NCI-H2171 treated with DMSO at 0.1 percent for 48 hours (cell line): ENCODE measurements around the gene LMOD2.

Experiments
- DNase-seq: peaks from one replicate; lab custom pipeline; 2025; lab: John Stamatoyannopoulos, UW

The LMOD2 gene

DNA sequence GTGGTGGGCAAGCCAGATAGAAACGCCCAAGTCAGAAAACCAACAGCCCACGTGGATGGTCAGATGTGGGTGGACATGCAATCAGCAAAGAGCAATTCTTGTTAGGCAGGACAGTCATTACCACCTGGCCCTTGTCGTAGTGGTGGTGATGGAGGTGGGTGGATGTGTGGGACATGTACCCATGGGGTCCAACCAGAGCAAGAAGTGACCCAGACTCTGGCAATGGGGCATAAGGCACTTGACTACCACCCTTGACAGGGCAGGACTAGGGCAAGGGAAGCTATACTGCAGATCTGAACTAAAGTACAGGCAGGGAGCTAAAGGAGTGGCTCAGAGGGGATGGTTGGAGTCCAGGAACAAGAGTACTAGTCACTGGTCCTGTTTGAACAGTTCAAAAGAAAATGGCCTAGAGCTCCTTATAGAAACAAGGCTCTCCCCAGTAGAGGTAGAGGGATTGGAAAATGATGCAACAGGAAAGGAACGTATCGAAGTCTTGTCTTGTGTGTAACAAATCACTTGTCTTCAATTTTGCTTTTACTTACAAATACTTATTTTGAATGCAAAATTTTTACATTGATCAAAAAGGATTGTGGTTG lies 17.6 kb downstream of the LMOD2 start:
- no peak for DNase-seq

DNA sequence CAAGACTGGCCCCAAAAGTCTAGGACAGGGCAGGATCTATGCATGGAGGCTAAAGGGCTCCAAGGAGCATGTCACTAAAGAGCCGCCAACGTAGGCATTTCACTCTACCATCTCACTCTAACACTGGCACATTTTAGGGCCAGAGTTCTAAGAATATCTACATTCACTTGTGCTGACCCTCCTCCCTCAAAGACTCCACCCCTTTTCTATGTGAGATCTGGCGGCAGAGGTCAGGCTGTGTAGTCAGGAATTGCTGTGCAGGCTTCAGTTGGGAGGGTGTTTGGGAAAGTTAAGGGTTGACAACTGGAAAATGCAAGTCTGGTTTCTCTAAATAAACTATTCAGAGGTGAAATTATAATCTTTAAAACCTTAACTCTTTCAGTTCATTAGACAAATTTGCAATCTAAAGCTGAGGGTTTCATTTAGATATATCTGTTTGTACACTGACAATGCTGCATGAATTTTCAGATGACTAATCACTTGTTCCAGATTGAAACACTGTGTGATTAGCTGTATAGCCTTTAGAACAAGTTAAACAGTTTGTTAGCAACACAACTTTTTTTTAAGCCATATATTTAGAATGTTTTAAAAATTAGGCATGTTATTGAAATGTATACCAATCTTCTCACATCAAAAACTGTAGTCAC lies 18.2 kb downstream of the LMOD2 start:
- no peak for DNase-seq

DNA sequence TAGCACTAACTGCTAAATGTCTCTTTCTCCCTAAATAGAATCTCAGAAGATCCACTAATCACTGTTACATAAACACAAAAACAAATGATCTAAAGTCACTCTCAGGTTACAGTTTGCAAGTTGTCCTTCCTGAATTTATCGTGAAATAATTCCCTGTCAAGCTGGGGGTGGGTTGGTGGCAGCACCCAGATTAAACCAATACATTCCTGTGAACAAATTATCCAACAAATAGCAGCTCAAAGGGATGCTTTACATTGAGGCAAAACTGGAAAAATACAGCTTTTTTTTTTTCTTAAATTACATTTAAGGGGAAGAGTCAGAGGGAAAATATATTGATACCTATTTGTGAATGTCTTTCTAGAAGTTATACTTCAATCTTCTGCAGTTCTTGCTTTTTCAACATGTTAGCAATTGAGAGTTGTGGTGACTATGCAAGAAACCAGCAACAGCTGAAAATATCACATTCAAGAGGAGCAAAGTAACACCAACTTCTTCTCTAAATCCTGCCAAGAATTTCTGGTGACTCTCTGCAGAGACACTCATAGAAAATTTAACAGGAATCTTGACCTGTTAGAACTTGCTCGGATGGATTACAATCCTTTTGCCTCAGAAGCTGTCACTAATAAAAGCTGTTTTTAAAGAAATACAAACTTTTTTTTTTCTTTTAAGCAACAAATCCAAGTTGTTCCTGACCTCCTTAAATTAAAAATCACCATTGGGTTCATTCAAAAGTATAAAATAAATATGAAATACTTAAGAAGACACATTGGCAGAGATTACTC lies 18.9 kb downstream of the LMOD2 start:
- DNase-seq, result no peak

DNA sequence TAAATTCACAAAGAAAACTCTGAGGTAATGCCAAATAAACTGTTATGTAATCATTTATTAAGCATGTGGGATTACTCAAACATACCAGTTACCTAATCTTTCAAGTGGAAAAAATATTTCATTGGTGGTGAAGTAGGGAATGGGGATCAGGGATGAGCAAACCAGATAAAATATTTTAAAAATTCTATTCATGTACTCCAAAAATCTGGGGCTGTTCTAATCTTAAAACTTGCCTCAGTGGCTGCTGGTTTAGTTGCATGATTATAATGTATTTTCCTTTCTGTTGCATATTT lies 19.5 kb downstream of the LMOD2 start:
- DNase-seq, result no peak

DNA sequence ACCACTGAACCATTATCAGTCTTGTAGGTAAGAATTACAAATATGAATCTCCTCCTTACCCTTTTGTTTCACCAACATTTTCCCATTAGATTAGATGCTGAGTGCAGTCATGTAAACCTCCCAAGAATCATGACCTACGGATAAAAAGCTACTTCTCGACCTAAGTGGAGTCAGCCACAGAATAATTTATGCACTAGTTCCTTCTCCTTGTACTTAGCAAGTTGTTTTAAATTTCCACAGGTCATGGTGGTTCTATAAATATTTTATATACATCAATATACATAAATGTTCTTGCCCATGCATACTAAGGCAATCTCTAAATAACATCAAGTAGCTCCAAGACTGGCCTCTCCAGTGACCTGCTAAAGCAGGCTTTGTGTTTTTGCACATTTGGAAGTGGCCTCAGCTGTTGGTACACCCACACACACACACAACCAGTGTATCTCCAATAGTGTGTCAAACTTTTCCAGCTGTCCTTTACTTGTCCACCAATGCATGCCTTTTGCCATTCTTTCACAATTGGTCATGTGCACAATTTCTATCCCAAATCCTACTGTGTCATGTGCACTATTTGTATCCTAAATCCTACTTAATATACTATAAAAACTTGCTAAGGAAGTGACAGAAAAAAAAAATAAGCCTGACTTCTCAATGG lies 21.5 kb downstream of the LMOD2 start:
- no peak for DNase-seq

DNA sequence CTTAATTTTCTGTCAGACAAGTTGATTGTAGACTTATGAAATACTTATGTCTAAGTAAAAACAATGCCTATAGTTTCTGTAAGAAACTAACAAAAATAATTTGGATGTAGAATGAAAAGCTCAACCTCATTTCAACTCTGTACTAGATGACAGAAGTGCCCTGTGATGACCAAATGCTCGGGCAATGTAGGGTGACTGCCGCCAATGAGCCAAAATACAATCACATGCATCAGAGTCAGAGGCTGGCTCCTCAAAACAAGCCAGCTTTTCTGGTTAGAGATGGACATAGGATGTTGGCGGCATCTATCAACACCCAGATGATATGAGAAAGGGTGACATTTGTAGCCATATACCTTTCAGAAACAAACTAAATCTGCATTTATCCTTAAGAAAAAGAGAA lies 23.9 kb downstream of the LMOD2 start:
- DNase-seq, result no peak

DNA sequence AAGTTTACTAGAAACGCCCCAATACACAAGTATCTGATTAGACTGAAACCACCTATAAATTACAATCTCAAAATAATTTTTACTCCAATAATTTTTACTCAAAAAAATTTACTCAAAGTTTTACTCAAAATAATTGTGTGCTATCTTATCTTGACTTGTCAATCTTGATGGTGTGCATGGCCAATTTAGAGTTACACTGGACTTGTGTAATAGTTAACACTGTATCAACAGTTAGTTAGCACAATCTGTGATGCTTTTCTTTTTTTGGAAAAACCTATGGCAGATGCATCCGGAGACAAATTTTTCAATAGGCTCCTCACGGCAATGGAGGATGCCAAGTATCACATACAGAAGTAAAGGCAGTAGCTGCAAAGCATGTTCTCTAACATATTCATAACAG lies 24.9 kb downstream of the LMOD2 start:
- no peak for DNase-seq

DNA sequence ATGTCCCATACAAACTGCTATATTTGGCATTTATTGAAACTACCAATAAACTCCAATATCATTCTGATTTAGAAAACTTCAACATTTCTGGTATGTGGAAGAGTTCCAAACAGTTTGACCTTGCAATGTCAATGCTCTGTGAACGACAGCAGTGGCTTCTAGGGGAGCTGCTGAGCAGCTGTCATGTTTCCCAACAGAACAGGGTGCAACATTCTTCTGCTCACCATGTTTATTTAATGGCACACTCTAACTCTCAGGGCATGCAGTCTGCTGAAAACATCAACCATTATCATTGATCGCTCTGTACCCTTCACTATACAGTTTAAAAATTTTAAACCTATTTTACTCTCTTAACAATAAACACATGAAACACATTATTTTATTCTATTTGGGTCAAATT lies 25.9 kb downstream of the LMOD2 start:
- DNase-seq, result no peak

DNA sequence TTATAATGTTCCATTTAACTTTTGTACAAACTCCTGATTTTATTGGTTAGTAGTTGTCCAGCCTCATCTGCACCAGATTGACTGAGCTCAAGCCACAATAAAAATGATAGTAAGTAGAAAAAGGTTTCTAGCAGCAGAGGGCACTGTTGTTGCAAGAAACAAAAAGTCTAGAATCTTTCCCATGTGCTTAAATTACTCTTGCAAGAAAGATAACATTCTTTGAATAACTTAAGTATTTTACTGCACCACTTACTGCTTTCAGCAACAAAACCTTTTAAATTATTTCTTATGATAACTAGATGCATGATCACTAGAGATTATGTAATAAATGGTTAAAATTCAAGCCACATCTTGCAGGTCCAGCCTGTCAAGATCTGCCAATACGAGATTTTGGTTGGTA lies 27.0 kb downstream of the LMOD2 start:
- DNase-seq, result peak; percentile 38

DNA sequence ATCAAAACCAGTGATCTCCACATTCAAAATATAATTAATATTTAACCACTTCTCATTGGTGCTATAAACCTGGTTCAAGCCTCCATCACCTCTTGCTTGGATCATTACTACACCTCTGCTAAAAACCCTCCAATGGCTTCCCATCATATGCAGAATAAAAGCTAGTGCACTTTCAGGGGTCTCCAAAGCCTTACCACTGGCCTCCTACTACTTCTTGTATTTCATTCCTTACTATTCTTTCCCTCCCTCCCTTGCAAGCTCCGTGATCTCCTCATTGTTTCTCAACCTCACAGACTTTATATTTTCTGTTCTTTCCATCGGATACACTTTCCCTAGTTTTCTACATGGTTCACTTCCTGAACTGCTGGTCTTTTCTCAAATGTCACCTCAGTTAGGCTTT lies 31.5 kb downstream of the LMOD2 start:
- no peak for DNase-seq

DNA sequence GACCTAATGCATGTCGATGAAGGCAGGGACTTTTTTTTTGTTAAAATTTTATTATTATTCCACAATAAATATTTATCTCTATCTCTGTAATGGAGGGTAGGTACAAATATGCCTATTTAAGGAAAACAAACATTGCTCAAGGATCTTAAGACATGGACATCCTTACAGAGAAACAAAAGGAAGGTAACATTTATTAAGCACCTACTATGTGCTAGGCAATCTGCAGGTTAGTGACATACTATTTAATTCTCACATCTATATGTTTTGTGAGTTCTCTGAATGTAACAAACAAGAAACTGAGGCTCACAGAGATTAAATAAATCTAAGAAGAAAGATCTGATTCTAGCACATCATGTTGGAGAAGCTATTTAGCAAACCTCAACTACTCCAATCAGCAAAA lies 32.1 kb downstream of the LMOD2 start:
- no peak for DNase-seq

DNA sequence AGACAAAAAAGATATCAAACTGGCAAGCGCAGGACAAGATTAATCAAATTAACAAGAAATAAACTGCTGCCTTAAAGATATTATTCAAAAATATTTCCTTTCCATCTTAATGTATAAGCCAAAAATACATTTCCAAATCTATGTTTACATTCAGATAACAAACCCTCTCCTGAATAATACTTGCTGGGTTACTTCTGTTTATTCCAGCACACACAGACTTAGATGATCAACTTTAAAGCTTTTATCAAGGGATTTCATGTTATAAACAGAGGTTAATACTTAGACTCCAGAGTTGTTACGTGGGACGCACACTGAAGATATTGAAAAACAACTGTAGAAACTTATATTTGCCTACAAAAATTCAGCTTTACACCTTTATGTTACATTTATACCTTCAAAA lies 33.6 kb downstream of the LMOD2 start:
- no peak for DNase-seq

DNA sequence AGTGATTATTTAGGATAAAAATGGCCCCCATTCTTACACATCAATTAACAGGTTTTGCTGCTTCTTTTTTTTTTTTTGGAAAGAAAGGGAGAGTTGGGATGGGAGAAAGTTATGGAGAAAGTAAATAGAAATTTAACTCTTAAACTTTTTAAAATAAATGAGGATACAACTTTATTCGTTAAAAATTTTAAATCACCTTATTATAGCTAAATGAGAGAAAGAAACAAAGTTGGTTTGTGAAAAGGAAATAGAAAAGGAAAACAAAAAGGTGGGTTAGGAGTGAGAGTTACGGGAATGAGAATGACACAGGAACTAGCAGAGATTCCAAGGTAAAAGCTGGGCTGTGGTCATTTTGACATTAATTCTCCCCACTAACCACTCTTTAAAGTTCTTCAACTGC lies 34.9 kb downstream of the LMOD2 start:
- DNase-seq, result no peak

DNA sequence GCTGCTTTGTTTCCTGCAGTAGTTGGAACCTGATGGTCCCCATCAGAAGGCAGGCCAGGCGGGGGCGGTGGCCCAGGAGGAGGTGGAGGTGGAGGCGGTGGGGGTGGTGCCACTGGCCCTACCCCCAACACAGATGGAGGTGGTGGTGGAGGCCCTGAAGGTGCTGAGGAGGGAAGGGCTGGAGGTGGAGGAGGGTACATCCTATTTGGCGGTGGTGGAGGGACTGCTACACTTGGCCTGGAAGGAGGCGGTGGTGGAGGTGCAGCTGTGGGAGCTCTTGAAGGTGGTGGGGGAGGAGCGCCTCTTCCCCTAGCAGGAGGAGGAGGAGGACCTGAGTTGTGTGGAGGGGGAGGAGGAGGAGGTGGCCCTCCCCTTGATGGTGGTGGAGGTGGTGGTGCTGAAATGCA lies 36.8 kb downstream of the LMOD2 start:
- DNase-seq, result no peak

DNA sequence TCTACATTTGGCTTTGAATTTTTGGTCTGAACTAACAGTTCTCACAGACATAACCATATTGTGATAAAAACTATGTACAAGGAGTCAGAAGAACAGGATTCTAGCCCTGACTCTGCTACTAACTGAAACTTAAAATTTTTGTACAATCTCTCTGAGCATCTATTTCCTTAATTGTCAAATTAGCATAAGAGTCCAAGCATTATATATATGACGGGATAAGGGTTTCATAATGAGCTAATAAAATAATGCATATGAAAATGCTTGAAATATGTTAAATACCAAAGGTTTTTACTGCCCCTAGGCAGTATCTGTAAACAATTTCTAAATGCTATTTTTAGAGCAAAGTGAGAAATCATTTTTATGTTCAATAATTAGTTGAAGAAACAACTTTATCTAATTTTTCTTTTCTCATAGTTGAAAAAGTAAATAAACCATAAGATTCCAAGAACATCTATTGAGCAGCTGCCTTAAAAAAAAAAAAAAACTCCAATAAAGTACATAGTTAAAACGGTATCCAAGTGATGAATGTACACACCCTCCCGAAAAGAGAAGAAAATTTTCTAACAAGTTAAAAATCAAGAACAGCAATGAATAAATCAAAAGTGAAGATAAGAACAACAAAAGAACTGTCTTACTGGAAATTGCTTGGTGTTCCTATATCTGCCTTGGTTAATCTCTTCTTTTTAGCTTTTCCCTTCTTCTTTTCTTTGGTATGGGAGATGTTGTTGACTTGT lies 40.4 kb downstream of the LMOD2 start:
- no peak for DNase-seq

DNA sequence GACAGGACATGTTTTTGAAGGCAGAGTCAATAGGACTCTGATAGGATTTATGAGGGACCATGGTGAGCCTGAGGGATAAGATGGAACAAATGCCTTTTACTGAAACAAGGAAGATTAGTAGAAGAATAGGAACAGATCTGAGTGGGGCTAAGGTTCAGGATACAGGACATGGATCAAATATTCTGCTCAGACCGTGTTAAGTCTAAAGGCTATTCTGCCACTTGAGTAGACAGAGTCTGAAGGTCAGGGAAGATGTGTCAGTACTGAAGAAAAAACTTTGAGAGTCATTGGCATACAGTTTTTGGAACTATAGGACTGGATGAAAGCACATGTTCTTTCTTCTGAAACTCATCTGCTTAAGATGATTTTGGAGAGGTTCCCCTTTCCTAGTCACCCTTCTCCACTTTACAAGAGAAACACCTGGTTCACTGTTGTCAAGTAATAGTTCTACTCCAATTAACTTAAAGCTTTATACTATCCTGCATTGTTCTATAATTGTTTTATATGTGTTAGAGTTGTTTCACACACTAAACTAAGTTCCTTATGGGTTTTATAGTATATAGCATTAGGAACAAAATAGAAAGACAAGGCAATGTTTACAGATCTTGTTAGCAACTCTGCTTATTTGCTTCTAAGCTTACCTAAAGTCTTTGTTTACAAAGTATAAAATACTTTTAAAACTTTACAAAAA lies 49.7 kb downstream of the LMOD2 start:
- no peak for DNase-seq

DNA sequence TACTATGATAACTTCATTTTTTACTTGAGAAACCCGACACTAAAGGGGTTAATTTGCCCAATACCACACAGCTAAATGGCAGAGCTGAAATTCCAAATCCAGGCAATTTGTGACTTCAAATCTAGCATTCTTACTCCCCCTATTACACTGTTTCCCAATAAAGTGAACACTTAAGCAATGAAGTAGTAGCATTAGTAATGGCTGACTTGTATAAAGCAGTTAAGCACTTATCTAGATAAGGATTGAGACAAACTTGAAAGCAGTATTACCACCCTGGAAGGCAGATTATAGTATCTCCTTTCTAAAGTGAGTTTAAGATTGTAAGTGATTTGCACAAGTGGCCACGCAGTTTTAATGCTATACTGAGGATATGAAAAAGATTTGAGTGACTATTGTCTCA lies 53.9 kb downstream of the LMOD2 start:
- no peak for DNase-seq

DNA sequence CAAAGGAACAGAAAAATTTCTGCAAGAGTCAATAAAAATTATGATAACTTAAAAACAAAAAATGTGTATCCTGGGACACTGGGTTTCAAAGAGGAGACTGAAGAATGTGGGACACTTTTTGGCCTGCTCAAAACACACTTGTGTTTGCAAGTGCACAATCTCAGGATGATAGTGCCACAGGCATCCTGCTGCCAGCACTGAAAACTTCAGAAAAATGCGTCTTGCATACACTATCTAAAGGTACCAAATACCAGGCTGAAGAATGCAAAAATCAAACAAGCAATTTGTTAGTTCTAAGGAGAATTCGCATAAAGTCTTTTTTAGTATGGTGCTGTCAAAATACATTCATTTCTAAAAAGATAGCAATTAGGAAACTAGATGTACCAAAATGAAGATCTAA lies 55.0 kb downstream of the LMOD2 start:
- DNase-seq, result no peak

DNA sequence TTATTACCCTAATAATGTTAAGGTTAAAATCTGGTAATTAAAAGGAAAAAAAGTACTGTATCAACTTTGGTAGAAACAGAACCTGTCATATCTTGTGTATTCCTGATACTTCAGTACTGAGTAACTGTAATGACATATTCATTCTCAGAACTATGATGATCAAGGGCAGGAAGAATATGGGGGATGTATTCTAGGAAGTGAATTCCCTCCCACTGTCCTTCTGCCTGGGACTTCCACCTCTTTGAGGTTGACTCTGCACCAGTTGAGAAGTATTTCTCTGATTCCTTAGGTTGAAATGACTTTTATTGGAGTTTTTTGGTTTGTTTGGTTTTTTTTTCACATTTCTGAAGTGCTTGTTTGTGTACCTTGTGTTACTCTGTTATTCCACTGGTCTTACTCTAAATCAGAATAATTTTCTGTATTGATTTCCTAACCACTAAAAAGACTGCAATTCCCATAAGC lies 56.2 kb downstream of the LMOD2 start:
- DNase-seq, result no peak

DNA sequence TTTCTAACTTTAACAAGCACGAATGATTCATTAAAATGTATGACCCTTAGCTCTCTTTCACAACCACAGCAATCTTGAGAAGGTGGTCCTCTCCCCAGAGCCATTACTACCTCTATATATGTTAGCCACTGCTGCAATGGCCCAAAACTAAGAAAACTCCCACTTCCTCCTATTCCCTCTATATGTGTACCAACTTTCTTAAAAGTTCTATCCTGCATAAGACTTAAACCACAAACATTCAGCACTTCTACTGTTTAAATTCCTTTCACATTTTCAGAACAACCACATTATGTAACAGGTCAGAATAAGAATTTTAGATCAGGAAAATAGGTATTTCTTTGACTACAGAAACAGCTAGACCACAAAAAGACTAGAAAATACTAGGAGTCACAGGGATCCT lies 57.0 kb downstream of the LMOD2 start:
- DNase-seq, result no peak
